SK-N-SH (cell line): ENCODE results near the gene ANKH. TPM values are rescaled to one million over a fixed set of nuclear protein-coding genes. Genes with fewer than 3 reads are reported as not detected.

Experiments used
- CTCF ChIA-PET: fragments of 300-600, 350-600 bp; formaldehyde crosslinking; extraction: SDS; loops from one replicate; lab custom pipeline; 2021; lab: Yijun Ruan, JAX
- POLR2A ChIA-PET: fragments of 350-600 bp; sonication (Branson Sonifier 250); formaldehyde crosslinking; extraction: SDS; loops from one replicate; lab custom pipeline; 2020; ENCODE audit warnings: antibody characterized with exemption, inconsistent platforms; lab: Yijun Ruan, JAX
- DNase-seq: peaks from one replicate; pipeline ENCODE4 v3.0.0; 2012
- H2AFZ ChIP-seq: fragments of 200-600 bp; sonication (generic); 2 replicates; pipeline ENCODE4 v1.8.1; 2016; ENCODE audit warnings: antibody characterized with exemption, mild to moderate bottlenecking, low read depth
- H3F3A ChIP-seq: fragments of 200-600 bp; sonication (generic); replicated peaks from 2 replicates; pipeline ENCODE3; 2016; ENCODE audit warnings: antibody characterized with exemption, mild to moderate bottlenecking; ENCODE audit not compliant: insufficient read depth
- H3K27ac ChIP-seq, 2 experiments: fragments of 200-500 bp in 1 of 2; fragments of 200-600 bp in 1 of 2; sonication (Bioruptor generic) in 1 of 2; sonication (generic), shearing (Covaris generic) in 1 of 2; 2 replicates each; pipeline versions ENCODE4 v1.5.1 to v1.6.1; 2014 to 2016; ENCODE audit warnings: low read depth in 2 of 2, inconsistent platforms in 1 of 2, low read length in 1 of 2, mild to moderate bottlenecking in 1 of 2, mixed read lengths in 1 of 2
- H3K27me3 ChIP-seq: fragments of 200-600 bp; sonication (generic), shearing (Covaris generic); 2 replicates; pipeline ENCODE4 v1.6.1; 2016; ENCODE audit warnings: mixed run types; ENCODE audit not compliant: insufficient read depth
- H3K36me3 ChIP-seq, 2 experiments: fragments of 200-500 bp in 1 of 2; fragments of 200-600 bp in 1 of 2; sonication (Bioruptor generic) in 1 of 2; sonication (generic) in 1 of 2; replicated peaks in 1 of 2; 2 replicates each; pipeline versions ENCODE3 to v1.5.1; 2014 to 2016; ENCODE audit warnings: low read length in 1 of 2, mild to moderate bottlenecking in 1 of 2; ENCODE audit not compliant: insufficient read depth in 2 of 2, control insufficient read depth in 1 of 2
- H3K4me1 ChIP-seq, 2 experiments: fragments of 200-500 bp in 1 of 2; fragments of 200-600 bp in 1 of 2; sonication (Bioruptor generic) in 1 of 2; sonication (generic), shearing (Covaris generic) in 1 of 2; 2 replicates each; pipeline versions ENCODE4 v1.5.1 to v1.6.1; 2014 to 2016; ENCODE audit warnings: low read depth in 1 of 2, low read length in 1 of 2, mixed run types in 1 of 2; ENCODE audit not compliant: insufficient read depth in 2 of 2, control insufficient read depth in 1 of 2
- H3K4me2 ChIP-seq: fragments of 200-600 bp; sonication (generic), shearing (Covaris generic); 2 replicates; pipeline ENCODE4 v1.6.1; 2017; ENCODE audit warnings: mixed run types
- H3K4me3 ChIP-seq, 2 experiments: fragments of 200-500 bp in 1 of 2; fragments of 200-600 bp in 1 of 2; sonication (Bioruptor generic) in 1 of 2; sonication (generic), shearing (Covaris generic) in 1 of 2; 2 replicates each; pipeline versions ENCODE4 v1.5.1 to v1.8.1; 2014 to 2016; ENCODE audit warnings: low read depth in 2 of 2, inconsistent platforms in 1 of 2, low read length in 1 of 2, mild to moderate bottlenecking in 1 of 2, mixed read lengths in 1 of 2, moderate library complexity in 1 of 2
- H3K79me2 ChIP-seq: fragments of 200-600 bp; sonication (generic); 2 replicates; pipeline ENCODE4 v1.8.1; 2017; ENCODE audit warnings: mild to moderate bottlenecking; ENCODE audit not compliant: insufficient read depth
- H3K9ac ChIP-seq: fragments of 200-600 bp; sonication (generic); 2 replicates; pipeline ENCODE4 v1.6.1; 2017; ENCODE audit warnings: mixed run types
- H3K9me2 ChIP-seq: fragments of 200-600 bp; sonication (generic); 2 replicates; pipeline ENCODE4 v1.6.1; 2017; ENCODE audit warnings: mixed run types
- H3K9me3 ChIP-seq: fragments of 200-600 bp; sonication (generic); 2 replicates; pipeline ENCODE4 v1.6.1; 2017; ENCODE audit warnings: mixed run types, mild to moderate bottlenecking, moderate library complexity
- H4K20me1 ChIP-seq: fragments of 200-600 bp; sonication (generic); 2 replicates; pipeline ENCODE4 v1.6.1; 2017; ENCODE audit warnings: mild to moderate bottlenecking, mixed run types; ENCODE audit not compliant: insufficient read depth
- ELF1 ChIP-seq: IDR thresholded peaks from 2 replicates; pipeline ENCODE4 v1.4.0; 2012
- EP300 ChIP-seq, 2 experiments: IDR thresholded peaks; 2 replicates each; pipeline versions ENCODE4 v1.4.0 to v1.6.1; 2012; ENCODE audit warnings: borderline replicate concordance in 1 of 2, low read depth in 1 of 2, low read length in 1 of 2
- EZH2phosphoT487 ChIP-seq: fragments of 200-600 bp; sonication (generic); IDR thresholded peaks from 2 replicates; pipeline ENCODE4 v1.6.1; 2017; ENCODE audit warnings: low read depth, mixed run types, mild to moderate bottlenecking, antibody characterized with exemption, moderate library complexity, borderline replicate concordance
- FOSL2 ChIP-seq: IDR thresholded peaks from 2 replicates; pipeline ENCODE4 v1.4.0; 2012; ENCODE audit warnings: low read depth, mild to moderate bottlenecking, moderate library complexity, borderline replicate concordance
- MXI1 ChIP-seq: IDR thresholded peaks from 2 replicates; pipeline ENCODE4 v1.6.1; 2012; ENCODE audit warnings: mild to moderate bottlenecking, low read depth, low read length, improper control_type of control experiment
- NRF1 ChIP-seq: IDR thresholded peaks from 2 replicates; pipeline ENCODE4 v1.6.1; 2012; ENCODE audit warnings: low read depth, mild to moderate bottlenecking, low read length
- POLR2AphosphoS5 ChIP-seq: IDR thresholded peaks from 2 replicates; pipeline ENCODE4 v1.6.1; 2012; ENCODE audit warnings: low read depth, low read length
- REST ChIP-seq: IDR thresholded peaks from 2 replicates; pipeline ENCODE4 v1.6.1; 2012; ENCODE audit warnings: mild to moderate bottlenecking, low read depth, low read length, moderate library complexity
- YY1 ChIP-seq: IDR thresholded peaks from 2 replicates; pipeline ENCODE4 v1.4.0; 2012; ENCODE audit warnings: low read depth, mild to moderate bottlenecking
- WGBS: methylation state at CpG from one replicate; pipeline ENCODE4 v1.1.6; 2017; ENCODE audit warnings: low lambda C conversion rate; 5-methylcytosine and 5-hydroxymethylcytosine counted together
- polyA plus RNA-seq, 3 experiments: library from polyadenylated mRNA; depleted of rRNA; stranded (reverse); fragments of >200 nt; gene quantifications; 2 replicates each; pipeline ENCODE4 v1.2.3, GENCODE V29; 2012

ANKH gene
- polyA plus RNA-seq, 1 of the 3 experiments (the other 2 are of a cell fraction): 22.0 TPM

DNA sequence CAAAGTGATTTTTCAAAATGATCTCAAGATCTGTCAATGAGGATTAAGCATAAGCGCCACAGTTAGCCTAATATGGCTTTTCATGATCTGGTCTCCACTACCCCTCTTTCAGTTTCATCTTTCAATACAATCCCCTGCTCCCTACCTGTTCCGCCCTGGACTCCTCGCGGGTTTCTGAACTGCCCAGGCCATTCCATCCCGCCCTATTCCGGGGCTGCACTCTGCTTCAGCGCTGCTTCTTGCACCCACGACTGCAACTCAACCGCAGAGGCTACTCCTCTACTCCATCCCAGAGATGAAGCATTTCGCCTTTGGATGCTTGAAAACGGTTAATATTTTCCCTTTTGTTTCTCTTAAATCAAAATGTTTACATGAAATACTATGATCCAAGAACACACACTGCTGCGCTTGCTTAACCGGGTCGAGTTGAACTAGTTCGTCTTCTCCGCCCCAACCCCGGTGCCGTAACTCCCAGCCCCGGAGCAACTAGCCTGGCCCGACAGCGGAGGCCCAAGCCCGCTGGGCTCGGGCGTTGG is 207.8 kb downstream of the ANKH start:
- H3K9me2 ChIP-seq: no peaks in the 10 kb centered on the region
- peaks cover 0 to 6% of the 10 kb centered on the region in 2 experiments for H3K36me3 ChIP-seq
- H3K9ac ChIP-seq: peak overlapping the region; percentile 82
- H3K79me2 ChIP-seq: peaks cover 53% of the 10 kb centered on the region
- CTCF ChIA-PET: interaction anchor here (1.2 to 1.6 kb wide), 4 partner anchors 16 to 339 kb away, joined by 3 to 9 read pairs (median 3); no protein-coding TSS in a partner anchor
- peak overlapping the region; percentile 91 for H3K4me2 ChIP-seq
- peaks cover 33% of the 10 kb centered on the region for H4K20me1 ChIP-seq
- H3K27ac ChIP-seq: peak overlapping the region; percentile 85 to 94
- WGBS: 2% methylated on average over 22 of the region's 24 CpGs
- H3F3A ChIP-seq: peaks cover 16% of the 10 kb centered on the region
- peak overlapping the region; percentile 69 for H2AFZ ChIP-seq
- H3K27me3 ChIP-seq: no peaks in the 10 kb centered on the region
- POLR2A ChIA-PET: interaction anchor here (0.9 kb wide), 1 partner anchor 266 kb away, joined by 3 read pairs; no protein-coding TSS in a partner anchor
- H3K4me1 ChIP-seq: peaks cover 19 to 21% of the 10 kb centered on the region in 2 experiments; a peak in 3 of 4 replicates
- H3K9me3 ChIP-seq: no peaks in the 10 kb centered on the region
- no peak for TF ChIP-seq EZH2phosphoT487
- no peak for TF ChIP-seq ELF1
- no peak for TF ChIP-seq MXI1
- TF ChIP-seq FOSL2: no peak
- TF ChIP-seq YY1: no peak
- no peak for TF ChIP-seq REST
- TF ChIP-seq EP300 (IDR thresholded peaks at IDR 0.05; ENCODE audit: borderline replicate concordance in 1 of 2, low read depth in 1 of 2, low read length in 1 of 2): no peak
- peak overlapping the region; percentile 85 to 96 for H3K4me3 ChIP-seq
- peak; percentile 54 for DNase-seq

- H3F3A ChIP-seq: peaks cover 16% of the 10 kb centered on the region
- TF ChIP-seq POLR2AphosphoS5 (no peak), NRF1 (no peak), FOSL2 (no peak), EZH2phosphoT487 (no peak)
- ChIA-PET POLR2A (no interaction called here), CTCF (interaction anchor here (1.4 to 2.3 kb wide), 2 partner anchors 14 to 48 kb away, joined by 3 to 11 read pairs; no protein-coding TSS in a partner anchor)
- no peaks in the 10 kb centered on the region for H3K9me2 ChIP-seq
- H3K36me3 ChIP-seq: no peaks in the 10 kb centered on the region
- peak overlapping the region in 1 of 2 experiments; percentile 85; a peak in 1 of 4 replicates for H3K27ac ChIP-seq
- H3K4me1 ChIP-seq: peaks cover 19 to 21% of the 10 kb centered on the region in 2 experiments; a peak in 3 of 4 replicates
- H3K27me3 ChIP-seq: no peaks in the 10 kb centered on the region
- H3K9me3 ChIP-seq: no peaks in the 10 kb centered on the region
- H4K20me1 ChIP-seq: peaks cover 25% of the 10 kb centered on the region
- peak overlapping the region in 1 of 2 experiments; percentile 96; a peak in 2 of 4 replicates for H3K4me3 ChIP-seq
- H3K4me2 ChIP-seq: peak overlapping the region; percentile 91
- H3K9ac ChIP-seq: no peak overlapping the region
- DNase-seq: no peak
- H2AFZ ChIP-seq: no peak overlapping the region
- H3K79me2 ChIP-seq: peaks cover 43% of the 10 kb centered on the region
- 97% methylated on average over 7 of the region's 7 CpGs for WGBS
Measured at GRCh38 chr5:14662721-14663260, 208.8 kb downstream of the ANKH start.
